ENCODE data around the gene KMT2C. TPM values are rescaled to one million over a fixed set of nuclear protein-coding genes. Genes with fewer than 3 reads are reported as not detected.

KMT2C gene
- total and polyA plus RNA-seq, 4 donors, result 6.3 to 35.3 (median 19.3) TPM

DNA sequence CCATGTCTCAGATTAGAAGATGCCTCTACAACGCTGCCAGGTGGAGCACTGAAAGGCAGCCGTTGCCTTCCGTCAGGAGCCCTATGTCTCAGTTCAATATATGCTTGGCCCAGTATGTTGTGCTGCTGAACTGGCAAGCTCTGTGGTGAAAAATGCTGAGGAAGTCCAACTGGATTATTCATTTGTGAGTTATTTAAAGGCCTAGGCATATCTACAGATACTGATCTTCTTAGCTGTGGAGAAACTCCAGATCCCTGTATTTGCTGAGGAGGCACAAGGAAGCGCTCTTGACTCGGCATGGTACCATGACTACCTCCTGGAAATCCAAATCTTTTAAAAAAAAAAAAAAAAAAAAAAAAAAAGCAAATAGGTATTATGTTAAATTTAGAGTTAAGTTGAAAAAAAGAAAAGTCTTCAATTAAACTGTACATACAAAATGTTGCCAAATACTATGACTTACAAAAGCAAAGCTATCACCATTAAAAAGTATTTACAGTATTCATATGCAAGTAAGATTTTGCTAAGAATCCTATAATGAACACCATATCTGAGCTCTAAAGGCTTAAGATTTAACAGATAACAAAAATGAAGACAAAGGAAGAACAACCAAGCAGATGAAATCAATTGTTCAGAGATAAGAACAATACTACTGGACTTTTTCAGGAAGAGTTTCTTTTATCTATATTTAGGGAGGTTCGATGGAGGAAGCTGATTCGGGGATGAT is 258.0 kb downstream of the KMT2C start:
- Histone ChIP-seq H3K9ac (ENCODE audit: low read depth in 1 of 2, low read length in 2 of 2) (no peak overlapping the region), H3K27ac (ENCODE audit: low read depth in 1 of 2, low read length in 2 of 2) (no peak overlapping the region), H3K27me3 (ENCODE audit: control insufficient read depth in 4 of 4, insufficient read depth in 4 of 4, low read length in 3 of 4) (no peaks in the 10 kb centered on the region), H3K4me1 (ENCODE audit: control insufficient read depth in 4 of 4, insufficient read depth in 4 of 4, low read length in 3 of 4) (no peaks in the 10 kb centered on the region), H3K9me3 (ENCODE audit: control insufficient read depth in 4 of 4, low read length in 3 of 4) (no peaks in the 10 kb centered on the region), H3K4me3 (ENCODE audit: low read depth in 1 of 3, low read length in 3 of 3) (no peak overlapping the region), H3K36me3 (ENCODE audit: control insufficient read depth in 4 of 4, insufficient read depth in 3 of 4, low read depth in 1 of 4, low read length in 3 of 4) (peaks cover 6 to 61% (median 51%) of the 10 kb centered on the region in 4 donors)
- 94% methylated on average over 7 of the region's 7 CpGs for WGBS
- DNase-seq (ENCODE audit: low spot score), result no peak
- TF ChIP-seq RAD21 (IDR thresholded peaks at IDR 0.05) (no peak), FOXA2 (IDR thresholded peaks at IDR 0.05) (no peak), TAF1 (conservative IDR thresholded peaks at IDR 0.05) (no peak), NR2F2 (IDR thresholded peaks at IDR 0.05) (no peak), YY1 (IDR thresholded peaks at IDR 0.05) (no peak), GABPA (IDR thresholded peaks at IDR 0.05 in 1 of 2, conservative IDR thresholded peaks at IDR 0.05 in 1 of 2) (no peak), HNF4A (conservative IDR thresholded peaks at IDR 0.05) (no peak), FOXA1 (IDR thresholded peaks at IDR 0.05) (no peak), EGR1 (IDR thresholded peaks at IDR 0.05; ENCODE audit: low read depth in 2 of 2) (no peak), SP1 (IDR thresholded peaks at IDR 0.05) (no peak), JUND (IDR thresholded peaks at IDR 0.05) (no peak), RXRA (IDR thresholded peaks at IDR 0.05) (no peak), HNF4G (IDR thresholded peaks at IDR 0.05) (no peak)
- TF ChIP-seq, protein P1, sequence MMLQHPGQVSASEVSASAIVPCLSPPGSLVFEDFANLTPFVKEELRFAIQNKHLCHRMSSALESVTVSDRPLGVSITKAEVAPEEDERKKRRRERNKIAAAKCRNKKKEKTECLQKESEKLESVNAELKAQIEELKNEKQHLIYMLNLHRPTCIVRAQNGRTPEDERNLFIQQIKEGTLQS (IDR thresholded peaks at IDR 0.05), result no peak
- TF ChIP-seq, protein P2, sequence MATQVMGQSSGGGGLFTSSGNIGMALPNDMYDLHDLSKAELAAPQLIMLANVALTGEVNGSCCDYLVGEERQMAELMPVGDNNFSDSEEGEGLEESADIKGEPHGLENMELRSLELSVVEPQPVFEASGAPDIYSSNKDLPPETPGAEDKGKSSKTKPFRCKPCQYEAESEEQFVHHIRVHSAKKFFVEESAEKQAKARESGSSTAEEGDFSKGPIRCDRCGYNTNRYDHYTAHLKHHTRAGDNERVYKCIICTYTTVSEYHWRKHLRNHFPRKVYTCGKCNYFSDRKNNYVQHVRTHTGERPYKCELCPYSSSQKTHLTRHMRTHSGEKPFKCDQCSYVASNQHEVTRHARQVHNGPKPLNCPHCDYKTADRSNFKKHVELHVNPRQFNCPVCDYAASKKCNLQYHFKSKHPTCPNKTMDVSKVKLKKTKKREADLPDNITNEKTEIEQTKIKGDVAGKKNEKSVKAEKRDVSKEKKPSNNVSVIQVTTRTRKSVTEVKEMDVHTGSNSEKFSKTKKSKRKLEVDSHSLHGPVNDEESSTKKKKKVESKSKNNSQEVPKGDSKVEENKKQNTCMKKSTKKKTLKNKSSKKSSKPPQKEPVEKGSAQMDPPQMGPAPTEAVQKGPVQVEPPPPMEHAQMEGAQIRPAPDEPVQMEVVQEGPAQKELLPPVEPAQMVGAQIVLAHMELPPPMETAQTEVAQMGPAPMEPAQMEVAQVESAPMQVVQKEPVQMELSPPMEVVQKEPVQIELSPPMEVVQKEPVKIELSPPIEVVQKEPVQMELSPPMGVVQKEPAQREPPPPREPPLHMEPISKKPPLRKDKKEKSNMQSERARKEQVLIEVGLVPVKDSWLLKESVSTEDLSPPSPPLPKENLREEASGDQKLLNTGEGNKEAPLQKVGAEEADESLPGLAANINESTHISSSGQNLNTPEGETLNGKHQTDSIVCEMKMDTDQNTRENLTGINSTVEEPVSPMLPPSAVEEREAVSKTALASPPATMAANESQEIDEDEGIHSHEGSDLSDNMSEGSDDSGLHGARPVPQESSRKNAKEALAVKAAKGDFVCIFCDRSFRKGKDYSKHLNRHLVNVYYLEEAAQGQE (IDR thresholded peaks at IDR 0.05), result no peak
- TF ChIP-seq, protein P3, sequence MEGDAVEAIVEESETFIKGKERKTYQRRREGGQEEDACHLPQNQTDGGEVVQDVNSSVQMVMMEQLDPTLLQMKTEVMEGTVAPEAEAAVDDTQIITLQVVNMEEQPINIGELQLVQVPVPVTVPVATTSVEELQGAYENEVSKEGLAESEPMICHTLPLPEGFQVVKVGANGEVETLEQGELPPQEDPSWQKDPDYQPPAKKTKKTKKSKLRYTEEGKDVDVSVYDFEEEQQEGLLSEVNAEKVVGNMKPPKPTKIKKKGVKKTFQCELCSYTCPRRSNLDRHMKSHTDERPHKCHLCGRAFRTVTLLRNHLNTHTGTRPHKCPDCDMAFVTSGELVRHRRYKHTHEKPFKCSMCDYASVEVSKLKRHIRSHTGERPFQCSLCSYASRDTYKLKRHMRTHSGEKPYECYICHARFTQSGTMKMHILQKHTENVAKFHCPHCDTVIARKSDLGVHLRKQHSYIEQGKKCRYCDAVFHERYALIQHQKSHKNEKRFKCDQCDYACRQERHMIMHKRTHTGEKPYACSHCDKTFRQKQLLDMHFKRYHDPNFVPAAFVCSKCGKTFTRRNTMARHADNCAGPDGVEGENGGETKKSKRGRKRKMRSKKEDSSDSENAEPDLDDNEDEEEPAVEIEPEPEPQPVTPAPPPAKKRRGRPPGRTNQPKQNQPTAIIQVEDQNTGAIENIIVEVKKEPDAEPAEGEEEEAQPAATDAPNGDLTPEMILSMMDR (IDR thresholded peaks at IDR 0.05; ENCODE audit: low read depth, low read length, missing input control), result no peak
- TF ChIP-seq, protein P4, sequence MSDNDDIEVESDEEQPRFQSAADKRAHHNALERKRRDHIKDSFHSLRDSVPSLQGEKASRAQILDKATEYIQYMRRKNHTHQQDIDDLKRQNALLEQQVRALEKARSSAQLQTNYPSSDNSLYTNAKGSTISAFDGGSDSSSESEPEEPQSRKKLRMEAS (IDR thresholded peaks at IDR 0.05), result no peak
- TF ChIP-seq, protein P5, sequence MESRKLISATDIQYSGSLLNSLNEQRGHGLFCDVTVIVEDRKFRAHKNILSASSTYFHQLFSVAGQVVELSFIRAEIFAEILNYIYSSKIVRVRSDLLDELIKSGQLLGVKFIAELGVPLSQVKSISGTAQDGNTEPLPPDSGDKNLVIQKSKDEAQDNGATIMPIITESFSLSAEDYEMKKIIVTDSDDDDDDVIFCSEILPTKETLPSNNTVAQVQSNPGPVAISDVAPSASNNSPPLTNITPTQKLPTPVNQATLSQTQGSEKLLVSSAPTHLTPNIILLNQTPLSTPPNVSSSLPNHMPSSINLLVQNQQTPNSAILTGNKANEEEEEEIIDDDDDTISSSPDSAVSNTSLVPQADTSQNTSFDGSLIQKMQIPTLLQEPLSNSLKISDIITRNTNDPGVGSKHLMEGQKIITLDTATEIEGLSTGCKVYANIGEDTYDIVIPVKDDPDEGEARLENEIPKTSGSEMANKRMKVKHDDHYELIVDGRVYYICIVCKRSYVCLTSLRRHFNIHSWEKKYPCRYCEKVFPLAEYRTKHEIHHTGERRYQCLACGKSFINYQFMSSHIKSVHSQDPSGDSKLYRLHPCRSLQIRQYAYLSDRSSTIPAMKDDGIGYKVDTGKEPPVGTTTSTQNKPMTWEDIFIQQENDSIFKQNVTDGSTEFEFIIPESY (IDR thresholded peaks at IDR 0.05), result no peak

Data from liver (tissue), 9 donors.